ENCODE measurements around the gene MRPL34. TPM values are rescaled to one million over a fixed set of nuclear protein-coding genes. Genes with fewer than 3 reads are reported as not detected.
A peak's percentile ranks its signal among the peaks of the same experiment; 100 is the strongest.

The MRPL34 gene
- total RNA-seq, 1 donor from 2014 or later = 118 TPM

DNA sequence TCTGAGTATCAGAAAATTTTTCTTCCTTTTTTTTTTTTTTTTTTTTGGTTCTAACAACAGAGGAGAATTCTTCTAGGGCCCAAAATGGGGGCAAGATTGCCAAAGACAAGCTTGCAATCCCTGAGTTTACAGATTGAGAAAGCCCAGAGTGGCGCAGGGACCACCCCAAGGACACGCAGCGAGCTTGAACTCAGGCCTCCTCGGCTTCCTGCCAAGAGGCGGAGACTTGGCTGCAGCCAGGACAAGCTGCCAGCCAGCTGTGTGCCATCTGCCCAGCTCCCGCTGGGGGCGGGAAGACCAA, 506 bp upstream of the MRPL34 start:
- no peak for DNase-seq (ENCODE audit: low spot score)
- Mint-ChIP-seq H3K4me1 (ENCODE audit: low read depth) (peaks cover 40% of the 10 kb centered on the region), H3K4me3 (peak overlapping the region; percentile 90), H3K9me3 (no peaks in the 10 kb centered on the region), H3K27ac (peak overlapping the region; percentile 91), H3K36me3 (ENCODE audit: low read depth) (peaks cover 4% of the 10 kb centered on the region), H3K27me3 (ENCODE audit: insufficient read depth) (no peaks in the 10 kb centered on the region)
- intact Hi-C loops (cut with micrococcal nuclease) = loop anchor here (1.0 to 10.0 kb wide), 6 partner anchors 13 to 250 kb away; partner anchors contain the start of genes BABAM1, COLGALT1, GTPBP3 and PGLS

DNA sequence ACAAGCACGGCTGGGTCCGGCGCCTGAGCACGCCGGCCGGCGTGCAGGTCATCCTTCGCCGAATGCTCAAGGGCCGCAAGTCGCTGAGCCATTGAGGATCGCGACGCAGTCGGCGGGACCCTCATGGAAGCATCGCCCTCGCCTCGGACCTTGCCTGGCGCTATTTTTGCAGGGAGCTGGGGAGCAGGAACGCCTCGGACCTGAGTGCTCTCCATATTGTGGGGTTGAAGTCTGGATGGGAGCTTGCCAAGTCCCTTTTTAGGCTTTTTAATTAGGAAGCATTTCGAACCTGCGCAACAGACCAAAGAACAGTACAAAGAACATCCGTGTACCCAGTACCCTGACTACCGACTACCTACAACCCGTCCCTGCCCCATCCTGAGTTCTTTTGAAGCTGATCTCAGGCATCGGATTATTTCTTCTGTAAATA, 628 bp downstream of the MRPL34 start:
- Mint-ChIP-seq H3K27ac (peak overlapping the region; percentile 91), H3K9me3 (no peaks in the 10 kb centered on the region), H3K36me3 (ENCODE audit: low read depth) (peaks cover 4% of the 10 kb centered on the region), H3K27me3 (ENCODE audit: insufficient read depth) (no peaks in the 10 kb centered on the region), H3K4me3 (peak overlapping the region; percentile 90), H3K4me1 (ENCODE audit: low read depth) (peaks cover 47% of the 10 kb centered on the region)
- DNase-seq (ENCODE audit: low spot score) = no peak
- intact Hi-C loops (cut with micrococcal nuclease) = loop anchor here (5.0 to 10.0 kb wide), 2 partner anchors 206 to 249 kb away; partner anchors contain the start of genes COLGALT1 and PGLS

DNA sequence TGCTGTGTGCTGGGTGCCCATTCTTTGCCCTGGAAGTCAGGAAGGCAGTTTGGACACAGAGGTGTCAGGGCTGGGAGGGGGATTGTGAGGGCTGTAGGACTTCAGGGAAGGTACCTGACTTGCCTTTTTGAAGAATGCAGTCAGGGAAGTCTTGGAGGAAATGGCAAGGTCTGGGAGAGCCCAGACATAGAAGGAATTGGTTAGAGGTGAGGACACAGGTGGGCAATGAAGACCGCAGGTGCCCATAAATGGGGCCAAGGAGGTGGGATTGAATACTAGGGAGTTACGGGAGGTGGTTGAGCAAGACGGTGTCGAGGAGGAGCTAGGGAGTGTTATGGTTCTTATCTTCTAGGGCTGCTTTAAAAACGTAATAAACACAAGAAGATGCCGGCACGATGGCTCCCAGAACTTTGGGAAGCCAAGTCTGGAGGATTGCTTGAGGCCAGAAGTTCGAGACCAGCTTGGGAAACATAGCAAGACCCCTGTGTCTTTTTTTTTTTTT, 2.3 kb downstream of the MRPL34 start:
- DNase-seq (ENCODE audit: low spot score) = no peak
- intact Hi-C loops (cut with micrococcal nuclease) = loop anchor here (5.0 to 10.0 kb wide), 2 partner anchors 204 to 247 kb away; partner anchors contain the start of genes COLGALT1 and PGLS
- H3K27ac Mint-ChIP-seq = peak overlapping the region; percentile 10

DNA sequence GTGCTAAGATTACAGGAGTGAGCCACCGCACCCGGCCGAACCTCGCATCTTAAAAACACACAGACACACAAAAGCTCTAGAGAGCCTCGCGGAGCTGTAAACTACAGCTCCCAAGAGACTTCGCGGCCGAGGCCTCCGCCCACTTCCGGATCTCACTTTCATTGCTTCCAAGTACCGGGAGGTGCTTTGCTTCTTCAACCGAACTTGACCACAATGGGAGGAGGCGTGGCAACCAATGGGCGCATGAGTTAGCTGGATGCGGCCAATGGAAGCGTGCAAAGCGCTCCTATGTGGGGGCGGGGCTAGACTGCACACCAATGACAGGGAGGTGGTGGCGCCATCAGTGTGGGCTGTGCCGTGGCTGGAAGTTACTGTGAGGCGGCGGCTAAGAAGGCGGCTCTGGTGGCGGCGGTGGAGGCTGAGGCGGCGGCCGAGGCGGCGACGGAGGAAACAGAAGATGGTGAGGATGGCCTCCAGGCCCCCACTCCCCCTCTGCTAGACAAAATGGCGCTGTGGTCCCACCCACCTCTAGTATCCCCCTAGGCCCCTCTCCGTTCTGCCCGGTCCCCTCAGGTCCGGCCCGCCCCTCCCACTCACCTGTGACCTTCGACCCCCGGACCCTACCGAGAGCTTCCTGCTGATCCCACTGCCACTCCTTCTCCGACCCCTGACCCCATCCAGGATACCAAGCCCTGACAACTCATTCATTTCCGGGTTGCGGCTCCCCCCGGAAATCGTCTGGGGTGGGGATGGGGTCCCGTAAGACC, 3.7 kb downstream of the MRPL34 start, which contains the start of gene DDA1:
TSS of gene DDA1 (plus strand) at position 366 of the 767 bp plus-strand sequence. CDS start at position 458, 92 bp downstream.
- peak within 1 kb of the TSS; percentile 90 for H3K27ac Mint-ChIP-seq
- peak within 1 kb of the TSS; percentile 95 for H3K4me3 Mint-ChIP-seq
- no peaks in the 10 kb centered on the region for H3K27me3 Mint-ChIP-seq (ENCODE audit: insufficient read depth)
- intact Hi-C loops (cut with micrococcal nuclease) = loop anchor here (1.0 to 10.0 kb wide), 7 partner anchors 28 to 813 kb away; partner anchors contain the start of genes BABAM1, C19orf44, CALR3 and COLGALT1
- no peaks in the 10 kb centered on the region for H3K9me3 Mint-ChIP-seq
- H3K36me3 Mint-ChIP-seq (ENCODE audit: low read depth) = peaks cover 11% of the 10 kb centered on the region
- DNase-seq (ENCODE audit: low spot score) = peak; percentile 99
- H3K4me1 Mint-ChIP-seq (ENCODE audit: low read depth) = peaks cover 39% of the 10 kb centered on the region

More for the DNA sequence above, 2.3 kb downstream of the MRPL34 start:
- no peaks in the 10 kb centered on the region for H3K27me3 Mint-ChIP-seq (ENCODE audit: insufficient read depth)
- peaks cover 7% of the 10 kb centered on the region for H3K36me3 Mint-ChIP-seq (ENCODE audit: low read depth)
- peak overlapping the region; percentile 90 for H3K4me3 Mint-ChIP-seq
- peaks cover 45% of the 10 kb centered on the region for H3K4me1 Mint-ChIP-seq (ENCODE audit: low read depth)
- no peaks in the 10 kb centered on the region for H3K9me3 Mint-ChIP-seq

- peak overlapping the region; percentile 95 for H3K4me3 Mint-ChIP-seq
- intact Hi-C loops (cut with micrococcal nuclease) = loop anchor here (1.0 to 10.0 kb wide), 7 partner anchors 27 to 814 kb away; partner anchors contain the start of genes BABAM1, C19orf44, CALR3 and COLGALT1
- peaks cover 12% of the 10 kb centered on the region for H3K36me3 Mint-ChIP-seq (ENCODE audit: low read depth)
- H3K27me3 Mint-ChIP-seq (ENCODE audit: insufficient read depth) = no peaks in the 10 kb centered on the region
- H3K4me1 Mint-ChIP-seq (ENCODE audit: low read depth) = peaks cover 33% of the 10 kb centered on the region
- H3K9me3 Mint-ChIP-seq = no peaks in the 10 kb centered on the region
- H3K27ac Mint-ChIP-seq = peak overlapping the region; percentile 90
- no peak for DNase-seq (ENCODE audit: low spot score)
These were observed 4.3 kb downstream of the MRPL34 start for GRCh38 chr19:17309965-17310461.

DNA sequence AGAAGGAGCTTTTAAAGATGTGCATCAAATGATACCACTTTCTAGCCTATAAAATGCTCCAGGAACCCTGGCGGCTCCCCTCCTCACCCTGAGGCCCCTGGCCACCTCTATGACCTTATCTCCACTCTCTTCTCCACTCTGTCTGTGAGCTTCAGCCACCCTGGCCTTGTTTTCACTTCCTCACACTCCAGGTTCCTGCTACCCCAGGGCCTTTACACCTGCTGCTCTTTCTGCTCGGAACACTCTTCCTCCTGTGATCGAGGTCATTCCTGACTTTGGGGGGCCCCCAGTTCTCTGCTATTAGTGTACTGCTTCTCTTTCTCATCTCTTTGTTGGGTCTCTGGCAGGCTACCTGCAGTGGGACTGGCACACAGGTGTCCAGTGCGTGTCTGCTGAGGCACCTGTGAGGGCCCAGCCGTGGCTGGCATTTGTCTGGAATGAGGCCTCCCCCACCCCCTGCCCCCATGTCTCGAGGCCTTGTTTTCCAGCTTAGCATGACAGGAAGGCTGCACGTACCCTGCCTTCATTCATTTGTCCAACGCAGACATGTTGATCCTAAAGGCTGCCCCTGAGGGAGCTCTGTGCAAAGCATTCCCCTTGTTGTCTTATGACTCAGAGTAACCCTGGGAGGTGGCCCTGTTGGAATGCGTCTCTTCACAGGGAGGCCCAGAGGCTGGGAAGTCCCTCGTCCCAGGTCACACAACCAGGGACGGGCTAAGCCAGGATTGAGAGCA, 6.0 kb downstream of the MRPL34 start:
- peak overlapping the region; percentile 69 for H3K4me3 Mint-ChIP-seq

DNA sequence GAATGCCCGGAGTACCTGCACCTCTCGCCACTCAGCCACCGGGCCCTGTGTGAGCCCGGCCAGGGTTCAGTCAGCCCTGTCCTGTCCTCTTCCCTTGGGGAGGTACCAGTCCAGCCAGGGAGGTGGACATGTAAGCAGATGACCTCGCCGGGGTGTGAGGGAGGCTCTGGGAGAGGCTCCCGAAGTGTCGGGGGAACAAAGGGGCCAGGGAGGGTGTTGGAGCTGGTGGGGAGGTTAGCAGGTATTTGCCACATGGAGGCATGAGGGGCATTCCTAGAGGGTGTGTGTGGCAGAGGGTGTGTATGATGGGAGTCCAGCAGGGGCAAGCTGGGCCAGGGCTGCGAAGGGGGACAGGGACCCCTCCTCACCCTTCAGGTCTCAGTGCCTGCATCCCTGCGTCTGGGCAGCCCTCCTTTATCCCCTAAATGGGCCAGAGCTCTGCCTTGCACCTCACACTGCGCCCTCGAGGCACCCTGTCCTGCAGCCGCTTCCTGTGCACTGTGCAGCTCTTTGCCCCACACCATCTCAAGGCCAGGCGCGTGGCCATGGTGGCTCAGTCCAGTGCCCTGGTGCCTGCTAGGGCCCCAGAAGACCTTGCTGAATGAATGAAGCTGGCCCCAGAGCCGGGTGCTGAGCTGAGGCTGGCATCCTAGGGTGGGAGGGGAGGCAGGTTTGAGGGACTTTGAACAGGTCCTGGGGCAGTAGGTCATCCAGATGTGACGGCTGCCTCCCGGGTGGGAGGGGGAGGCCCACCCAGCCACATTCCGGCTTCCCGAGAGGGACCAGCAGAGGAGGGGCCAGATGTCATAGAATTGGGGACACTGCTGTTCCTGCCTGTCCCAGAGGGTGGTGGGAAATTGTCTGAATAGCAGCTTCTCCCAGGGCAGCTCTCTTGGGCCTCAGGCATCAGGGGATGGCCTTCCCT, 6.8 kb downstream of the MRPL34 start:
- H3K4me3 Mint-ChIP-seq = peak overlapping the region; percentile 69
- intact Hi-C loops (cut with micrococcal nuclease) = no loop called here
- H3K27me3 Mint-ChIP-seq (ENCODE audit: insufficient read depth) = no peaks in the 10 kb centered on the region
- peaks cover 32% of the 10 kb centered on the region for H3K4me1 Mint-ChIP-seq (ENCODE audit: low read depth)
- no peaks in the 10 kb centered on the region for H3K9me3 Mint-ChIP-seq
- H3K27ac Mint-ChIP-seq = no peak overlapping the region
- no peak for DNase-seq (ENCODE audit: low spot score)
- H3K36me3 Mint-ChIP-seq (ENCODE audit: low read depth) = peaks cover 21% of the 10 kb centered on the region

More for the DNA sequence above, 6.0 kb downstream of the MRPL34 start:
- intact Hi-C loops (cut with micrococcal nuclease) = no loop called here
- no peak overlapping the region for H3K27ac Mint-ChIP-seq
- H3K36me3 Mint-ChIP-seq (ENCODE audit: low read depth) = peaks cover 21% of the 10 kb centered on the region
- no peak for DNase-seq (ENCODE audit: low spot score)
- H3K9me3 Mint-ChIP-seq = no peaks in the 10 kb centered on the region
- peaks cover 32% of the 10 kb centered on the region for H3K4me1 Mint-ChIP-seq (ENCODE audit: low read depth)
- no peaks in the 10 kb centered on the region for H3K27me3 Mint-ChIP-seq (ENCODE audit: insufficient read depth)

- Mint-ChIP-seq H3K4me1 (ENCODE audit: low read depth) (peaks cover 24% of the 10 kb centered on the region), H3K9me3 (no peaks in the 10 kb centered on the region), H3K27me3 (ENCODE audit: insufficient read depth) (no peaks in the 10 kb centered on the region), H3K27ac (no peak overlapping the region), H3K36me3 (ENCODE audit: low read depth) (peaks cover 17% of the 10 kb centered on the region), H3K4me3 (no peak overlapping the region)
- DNase-seq (ENCODE audit: low spot score) = no peak
- intact Hi-C loops (cut with micrococcal nuclease) = no loop called here
These were observed 8.4 kb downstream of the MRPL34 start for GRCh38 chr19:17314007-17314593.

DNA sequence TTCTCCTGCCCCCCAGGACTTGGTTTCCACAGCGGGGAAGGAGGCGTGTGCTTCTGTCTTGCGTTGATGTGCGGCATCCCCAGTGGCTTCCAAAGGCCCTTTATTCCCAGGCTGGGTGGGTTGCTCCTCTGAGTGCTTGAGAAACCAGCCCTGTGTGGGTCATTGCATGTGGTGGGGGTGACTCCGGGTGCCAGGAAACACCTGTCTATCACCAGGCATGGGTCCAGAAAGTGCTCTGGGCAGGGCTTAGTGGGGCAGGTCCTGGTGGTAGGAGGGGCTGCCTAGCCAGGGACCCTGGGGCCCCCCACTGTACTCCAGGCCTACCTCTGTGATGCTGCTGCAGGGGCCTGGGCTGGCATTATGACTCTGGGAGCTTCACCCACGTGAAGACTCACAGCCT, 13.3 kb downstream of the MRPL34 start:
- H3K4me3 Mint-ChIP-seq = no peak overlapping the region
- no peak for DNase-seq (ENCODE audit: low spot score)
- peaks cover 22% of the 10 kb centered on the region for H3K36me3 Mint-ChIP-seq (ENCODE audit: low read depth)
- H3K9me3 Mint-ChIP-seq = no peaks in the 10 kb centered on the region
- peaks cover 7% of the 10 kb centered on the region for H3K4me1 Mint-ChIP-seq (ENCODE audit: low read depth)
- intact Hi-C loops (cut with micrococcal nuclease) = no loop called here
- no peaks in the 10 kb centered on the region for H3K27me3 Mint-ChIP-seq (ENCODE audit: insufficient read depth)
- H3K27ac Mint-ChIP-seq = no peak overlapping the region

DNA sequence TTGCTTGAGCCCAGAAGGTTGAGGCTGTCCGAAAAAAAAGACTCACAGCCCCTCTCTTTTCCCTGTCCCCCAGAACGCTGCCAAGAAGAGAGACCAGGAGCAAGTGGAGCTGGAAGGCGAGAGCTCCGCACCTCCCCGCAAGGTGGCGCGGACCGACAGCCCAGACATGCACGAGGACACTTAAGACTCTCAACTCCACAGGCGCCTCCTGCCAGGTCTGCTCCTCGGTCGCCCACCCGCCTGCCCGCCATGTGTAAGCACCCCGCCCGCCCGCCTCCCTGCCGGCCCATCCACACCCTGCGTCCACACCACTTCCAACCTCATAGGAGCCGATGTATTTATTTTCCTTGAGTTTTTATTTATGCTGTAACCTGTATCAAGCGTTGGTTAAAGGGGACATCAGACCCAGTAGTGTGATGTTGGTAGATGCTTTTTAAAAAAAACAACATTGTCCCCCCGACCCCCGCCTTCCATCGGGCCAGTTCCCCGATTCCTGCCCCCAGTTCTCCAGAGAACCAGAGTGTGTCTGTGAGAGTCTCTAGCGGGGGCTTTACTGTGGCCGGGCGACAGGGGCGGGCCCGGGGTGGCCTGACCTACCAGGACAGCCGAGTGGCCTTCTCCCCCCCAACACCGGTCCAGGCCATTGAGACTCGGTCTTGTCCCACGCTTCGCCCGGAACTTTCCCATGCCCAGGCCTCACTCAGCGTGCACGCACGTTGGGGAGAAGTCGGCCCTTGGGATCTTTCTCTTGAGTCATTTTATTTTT, 14.0 kb downstream of the MRPL34 start:
- Mint-ChIP-seq H3K9me3 (no peaks in the 10 kb centered on the region), H3K36me3 (ENCODE audit: low read depth) (peaks cover 20% of the 10 kb centered on the region), H3K27me3 (ENCODE audit: insufficient read depth) (no peaks in the 10 kb centered on the region), H3K4me1 (ENCODE audit: low read depth) (peaks cover 7% of the 10 kb centered on the region), H3K4me3 (no peak overlapping the region), H3K27ac (no peak overlapping the region)
- DNase-seq (ENCODE audit: low spot score) = no peak
- intact Hi-C loops (cut with micrococcal nuclease) = no loop called here

GRCh38 chr19:17320435-17320834, 14.8 kb downstream of the MRPL34 start:
- H3K9me3 Mint-ChIP-seq = no peaks in the 10 kb centered on the region
- no peak for DNase-seq (ENCODE audit: low spot score)
- H3K27me3 Mint-ChIP-seq (ENCODE audit: insufficient read depth) = no peaks in the 10 kb centered on the region
- H3K4me1 Mint-ChIP-seq (ENCODE audit: low read depth) = peaks cover 6% of the 10 kb centered on the region
- H3K36me3 Mint-ChIP-seq (ENCODE audit: low read depth) = peaks cover 18% of the 10 kb centered on the region
- no peak overlapping the region for H3K4me3 Mint-ChIP-seq
- intact Hi-C loops (cut with micrococcal nuclease) = no loop called here
- H3K27ac Mint-ChIP-seq = no peak overlapping the region

Measured in activated T-helper 1 cell treated with anti-CD3 and anti-CD28 coated beads, Interleukin-12 subunit alpha, Interleukin-12 subunit beta, Interleukin-2, Interleukin-4 antibody, amounts not matched to agents 30 ng/mL and 10 ng/mL and 1 ng/mL, durations not matched to agents 14 hours and 24 hours and 36 hours (primary cell).